HEK293 (cell line): Measurements from ENCODE around the gene SULT1C4.

ENCODE experiments used
- CTCF ChIA-PET: fragments of 350-600 bp; formaldehyde crosslinking; extraction: SDS; loops from one replicate; lab custom pipeline; 2021; ENCODE audit warnings: antibody characterized with exemption; lab: Yijun Ruan, JAX
- POLR2A ChIA-PET: fragments of 300-600 bp; formaldehyde crosslinking; extraction: SDS; loops from one replicate; lab custom pipeline; 2020; ENCODE audit warnings: antibody characterized with exemption, inconsistent platforms; lab: Yijun Ruan, JAX
- H3K27ac ChIP-seq: fragments of 200-500 bp; sonication (Bioruptor generic); 2 replicates; pipeline ENCODE4 v1.5.1; 2014; ENCODE audit warnings: low read depth, low read length, control low read depth, inconsistent platforms; ENCODE audit errors: extremely low read depth
- H3K36me3 ChIP-seq, 2 experiments: fragments of 200-500 bp in 1 of 2; sonication (Bioruptor generic) in 1 of 2; 1 replicate in 1 of 2; 2 replicates in 1 of 2; pipeline ENCODE4 v1.5.1; 2014 to 2017; ENCODE audit warnings: inconsistent platforms in 2 of 2, low read length in 2 of 2; ENCODE audit not compliant: control insufficient read depth in 2 of 2, insufficient read depth in 1 of 2
- H3K4me1 ChIP-seq: fragments of 200-500 bp; sonication (Bioruptor generic); 2 replicates; pipeline ENCODE4 v1.5.1; 2014; ENCODE audit warnings: mild to moderate bottlenecking, low read length, inconsistent platforms; ENCODE audit not compliant: control insufficient read depth, insufficient read depth
- H3K4me3 ChIP-seq: 2 replicates; pipeline ENCODE4 v1.5.1; 2011; ENCODE audit warnings: low read depth, mild to moderate bottlenecking, control low read depth, low read length, moderate library complexity
- H3K9me3 ChIP-seq: fragments of 200-500 bp; sonication (Bioruptor generic); 2 replicates; pipeline ENCODE4 v1.5.1; 2014; ENCODE audit warnings: low read depth, low read length, inconsistent platforms; ENCODE audit not compliant: control insufficient read depth, insufficient read depth
- KLF7 ChIP-seq: fragments of 450-650 bp; formaldehyde crosslinking; IDR thresholded peaks from 2 replicates; pipeline ENCODE4 v1.5.1; 2016; ENCODE audit warnings: missing biosample characterization, missing genetic modification characterization, borderline replicate concordance
- ZFP69B ChIP-seq: fragments of 450-650 bp; formaldehyde crosslinking; IDR thresholded peaks from 2 replicates; pipeline ENCODE4 v1.5.1; 2016; ENCODE audit warnings: missing biosample characterization, missing genetic modification characterization
- ZNF133 ChIP-seq: fragments of 450-650 bp; formaldehyde crosslinking; IDR thresholded peaks from 2 replicates; pipeline ENCODE4 v1.5.1; 2016; ENCODE audit warnings: missing biosample characterization, missing genetic modification characterization
- ZNF146 ChIP-seq: fragments of 450-650 bp; formaldehyde crosslinking; IDR thresholded peaks from 2 replicates; pipeline ENCODE4 v1.5.1; 2016; ENCODE audit warnings: missing biosample characterization, missing genetic modification characterization
- ZNF354C ChIP-seq: fragments of 450-650 bp; formaldehyde crosslinking; IDR thresholded peaks from 2 replicates; pipeline ENCODE4 v1.5.1; 2016; ENCODE audit warnings: missing biosample characterization, missing genetic modification characterization, low read depth, borderline replicate concordance
- ZNF391 ChIP-seq: fragments of 450-650 bp; formaldehyde crosslinking; IDR thresholded peaks from 2 replicates; pipeline ENCODE4 v1.5.1; 2016; ENCODE audit warnings: low read depth, missing biosample characterization, missing genetic modification characterization, borderline replicate concordance
- ZNF433 ChIP-seq: fragments of 450-650 bp; formaldehyde crosslinking; IDR thresholded peaks from 2 replicates; pipeline ENCODE4 v1.5.1; 2016; ENCODE audit warnings: missing biosample characterization, missing genetic modification characterization, low read depth
- ZNF610 ChIP-seq: fragments of 450-650 bp; formaldehyde crosslinking; IDR thresholded peaks from 2 replicates; pipeline ENCODE4 v1.5.1; 2016; ENCODE audit warnings: missing biosample characterization, missing genetic modification characterization, borderline replicate concordance
- ZNF707 ChIP-seq: fragments of 450-650 bp; formaldehyde crosslinking; IDR thresholded peaks from 2 replicates; pipeline ENCODE4 v1.5.1; 2016; ENCODE audit warnings: missing biosample characterization, missing genetic modification characterization
- TF ChIP-seq, protein P1 (sequence below): fragments of 450-650 bp; formaldehyde crosslinking; IDR thresholded peaks from 2 replicates; pipeline ENCODE4 v1.5.1; 2016; ENCODE audit warnings: missing biosample characterization, missing genetic modification characterization
- TF ChIP-seq, protein P2 (sequence below): fragments of 450-650 bp; formaldehyde crosslinking; IDR thresholded peaks from 2 replicates; pipeline ENCODE4 v1.5.1; 2016; ENCODE audit warnings: missing biosample characterization, missing genetic modification characterization, low read depth
- TF ChIP-seq, protein P3 (sequence below): fragments of 450-650 bp; formaldehyde crosslinking; IDR thresholded peaks from 2 replicates; pipeline ENCODE4 v1.5.1; 2016; ENCODE audit warnings: missing biosample characterization, missing genetic modification characterization, borderline replicate concordance
- TF ChIP-seq, protein P4 (sequence below): fragments of 450-650 bp; formaldehyde crosslinking; IDR thresholded peaks from 2 replicates; pipeline ENCODE4 v1.5.1; 2016; ENCODE audit warnings: missing biosample characterization, missing genetic modification characterization
- TF ChIP-seq, protein P5 (sequence below): fragments of 450-650 bp; formaldehyde crosslinking; IDR thresholded peaks from 2 replicates; pipeline ENCODE4 v1.5.1; 2016; ENCODE audit warnings: missing biosample characterization, missing genetic modification characterization, low read depth
- TF ChIP-seq, protein P6 (sequence below): fragments of 450-650 bp; formaldehyde crosslinking; IDR thresholded peaks from 2 replicates; pipeline ENCODE4 v1.5.1; 2017; ENCODE audit warnings: missing biosample characterization, missing genetic modification characterization
- TF ChIP-seq, protein P7 (sequence below): fragments of 450-650 bp; formaldehyde crosslinking; IDR thresholded peaks from 2 replicates; pipeline ENCODE4 v1.5.1; 2016; ENCODE audit warnings: missing biosample characterization, missing genetic modification characterization

The SULT1C4 gene

DNA sequence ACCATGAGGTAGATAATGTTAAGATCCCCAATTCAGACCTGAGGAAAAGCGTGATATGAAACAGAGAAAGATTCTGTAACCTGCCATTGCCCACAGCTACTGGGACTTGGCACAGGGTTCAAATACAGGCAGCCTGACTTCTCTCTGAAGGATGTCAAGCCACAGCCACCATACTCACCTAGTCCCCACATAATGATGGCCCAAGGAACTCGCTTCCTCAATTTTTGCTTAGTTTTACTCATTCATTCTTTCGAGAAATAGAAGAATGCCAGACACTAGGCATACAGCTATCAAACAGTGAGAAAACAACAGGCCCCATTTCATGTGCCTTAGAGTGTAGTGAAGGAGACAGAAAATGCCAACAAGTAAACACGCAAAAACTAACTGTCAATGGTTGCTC is 980 bp upstream of the SULT1C4 start:
- ChIA-PET CTCF (no interaction called here), POLR2A (no interaction called here)
- Histone ChIP-seq H3K27ac (no peak overlapping the region), H3K4me3 (no peak overlapping the region), H3K36me3 (peaks cover 0 to 13% of the 10 kb centered on the region in 2 experiments; a peak in 1 of 3 replicates), H3K4me1 (peaks cover 3% of the 10 kb centered on the region; the same call in 1 of the 2 replicates), H3K9me3 (no peaks in the 10 kb centered on the region)
- TF ChIP-seq ZNF433 = no peak
- TF ChIP-seq, protein P1, sequence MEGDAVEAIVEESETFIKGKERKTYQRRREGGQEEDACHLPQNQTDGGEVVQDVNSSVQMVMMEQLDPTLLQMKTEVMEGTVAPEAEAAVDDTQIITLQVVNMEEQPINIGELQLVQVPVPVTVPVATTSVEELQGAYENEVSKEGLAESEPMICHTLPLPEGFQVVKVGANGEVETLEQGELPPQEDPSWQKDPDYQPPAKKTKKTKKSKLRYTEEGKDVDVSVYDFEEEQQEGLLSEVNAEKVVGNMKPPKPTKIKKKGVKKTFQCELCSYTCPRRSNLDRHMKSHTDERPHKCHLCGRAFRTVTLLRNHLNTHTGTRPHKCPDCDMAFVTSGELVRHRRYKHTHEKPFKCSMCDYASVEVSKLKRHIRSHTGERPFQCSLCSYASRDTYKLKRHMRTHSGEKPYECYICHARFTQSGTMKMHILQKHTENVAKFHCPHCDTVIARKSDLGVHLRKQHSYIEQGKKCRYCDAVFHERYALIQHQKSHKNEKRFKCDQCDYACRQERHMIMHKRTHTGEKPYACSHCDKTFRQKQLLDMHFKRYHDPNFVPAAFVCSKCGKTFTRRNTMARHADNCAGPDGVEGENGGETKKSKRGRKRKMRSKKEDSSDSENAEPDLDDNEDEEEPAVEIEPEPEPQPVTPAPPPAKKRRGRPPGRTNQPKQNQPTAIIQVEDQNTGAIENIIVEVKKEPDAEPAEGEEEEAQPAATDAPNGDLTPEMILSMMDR (tag by site-specific recombination) = no peak
- TF ChIP-seq, protein P2, sequence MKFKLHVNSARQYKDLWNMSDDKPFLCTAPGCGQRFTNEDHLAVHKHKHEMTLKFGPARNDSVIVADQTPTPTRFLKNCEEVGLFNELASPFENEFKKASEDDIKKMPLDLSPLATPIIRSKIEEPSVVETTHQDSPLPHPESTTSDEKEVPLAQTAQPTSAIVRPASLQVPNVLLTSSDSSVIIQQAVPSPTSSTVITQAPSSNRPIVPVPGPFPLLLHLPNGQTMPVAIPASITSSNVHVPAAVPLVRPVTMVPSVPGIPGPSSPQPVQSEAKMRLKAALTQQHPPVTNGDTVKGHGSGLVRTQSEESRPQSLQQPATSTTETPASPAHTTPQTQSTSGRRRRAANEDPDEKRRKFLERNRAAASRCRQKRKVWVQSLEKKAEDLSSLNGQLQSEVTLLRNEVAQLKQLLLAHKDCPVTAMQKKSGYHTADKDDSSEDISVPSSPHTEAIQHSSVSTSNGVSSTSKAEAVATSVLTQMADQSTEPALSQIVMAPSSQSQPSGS (tag by site-specific recombination) = no peak

DNA sequence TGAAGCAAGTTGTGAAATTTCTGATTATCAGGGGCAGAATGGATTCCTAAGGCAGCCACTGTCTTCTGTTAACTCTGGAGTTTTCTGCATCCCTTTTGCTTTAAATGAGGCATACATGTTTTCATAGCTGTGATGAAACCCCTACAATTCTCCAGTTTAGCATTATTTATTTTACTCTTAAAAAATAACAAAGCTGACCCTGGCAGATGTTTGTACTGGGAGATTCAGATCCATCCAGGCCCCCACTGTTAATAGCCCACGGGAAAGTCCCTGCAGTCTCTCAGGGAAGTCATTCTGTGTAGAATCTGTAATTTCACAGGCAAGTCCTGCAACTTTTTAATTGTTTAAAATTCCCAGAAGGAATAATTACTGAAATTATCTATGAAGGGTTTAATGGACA is 353 bp upstream of the SULT1C4 start:
- CTCF ChIA-PET = no interaction called here
- Histone ChIP-seq H3K4me1 (peaks cover 3% of the 10 kb centered on the region; the same call in 1 of the 2 replicates), H3K36me3 (peaks cover 0 to 18% of the 10 kb centered on the region in 2 experiments; a peak in 1 of 3 replicates)
- TF ChIP-seq, protein P3, sequence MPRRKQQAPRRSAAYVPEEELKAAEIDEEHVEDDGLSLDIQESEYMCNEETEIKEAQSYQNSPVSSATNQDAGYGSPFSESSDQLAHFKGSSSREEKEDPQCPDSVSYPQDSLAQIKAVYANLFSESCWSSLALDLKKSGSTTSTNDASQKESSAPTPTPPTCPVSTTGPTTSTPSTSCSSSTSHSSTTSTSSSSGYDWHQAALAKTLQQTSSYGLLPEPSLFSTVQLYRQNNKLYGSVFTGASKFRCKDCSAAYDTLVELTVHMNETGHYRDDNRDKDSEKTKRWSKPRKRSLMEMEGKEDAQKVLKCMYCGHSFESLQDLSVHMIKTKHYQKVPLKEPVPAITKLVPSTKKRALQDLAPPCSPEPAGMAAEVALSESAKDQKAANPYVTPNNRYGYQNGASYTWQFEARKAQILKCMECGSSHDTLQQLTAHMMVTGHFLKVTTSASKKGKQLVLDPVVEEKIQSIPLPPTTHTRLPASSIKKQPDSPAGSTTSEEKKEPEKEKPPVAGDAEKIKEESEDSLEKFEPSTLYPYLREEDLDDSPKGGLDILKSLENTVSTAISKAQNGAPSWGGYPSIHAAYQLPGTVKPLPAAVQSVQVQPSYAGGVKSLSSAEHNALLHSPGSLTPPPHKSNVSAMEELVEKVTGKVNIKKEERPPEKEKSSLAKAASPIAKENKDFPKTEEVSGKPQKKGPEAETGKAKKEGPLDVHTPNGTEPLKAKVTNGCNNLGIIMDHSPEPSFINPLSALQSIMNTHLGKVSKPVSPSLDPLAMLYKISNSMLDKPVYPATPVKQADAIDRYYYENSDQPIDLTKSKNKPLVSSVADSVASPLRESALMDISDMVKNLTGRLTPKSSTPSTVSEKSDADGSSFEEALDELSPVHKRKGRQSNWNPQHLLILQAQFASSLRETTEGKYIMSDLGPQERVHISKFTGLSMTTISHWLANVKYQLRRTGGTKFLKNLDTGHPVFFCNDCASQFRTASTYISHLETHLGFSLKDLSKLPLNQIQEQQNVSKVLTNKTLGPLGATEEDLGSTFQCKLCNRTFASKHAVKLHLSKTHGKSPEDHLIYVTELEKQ = no peak
- TF ChIP-seq, protein P4, sequence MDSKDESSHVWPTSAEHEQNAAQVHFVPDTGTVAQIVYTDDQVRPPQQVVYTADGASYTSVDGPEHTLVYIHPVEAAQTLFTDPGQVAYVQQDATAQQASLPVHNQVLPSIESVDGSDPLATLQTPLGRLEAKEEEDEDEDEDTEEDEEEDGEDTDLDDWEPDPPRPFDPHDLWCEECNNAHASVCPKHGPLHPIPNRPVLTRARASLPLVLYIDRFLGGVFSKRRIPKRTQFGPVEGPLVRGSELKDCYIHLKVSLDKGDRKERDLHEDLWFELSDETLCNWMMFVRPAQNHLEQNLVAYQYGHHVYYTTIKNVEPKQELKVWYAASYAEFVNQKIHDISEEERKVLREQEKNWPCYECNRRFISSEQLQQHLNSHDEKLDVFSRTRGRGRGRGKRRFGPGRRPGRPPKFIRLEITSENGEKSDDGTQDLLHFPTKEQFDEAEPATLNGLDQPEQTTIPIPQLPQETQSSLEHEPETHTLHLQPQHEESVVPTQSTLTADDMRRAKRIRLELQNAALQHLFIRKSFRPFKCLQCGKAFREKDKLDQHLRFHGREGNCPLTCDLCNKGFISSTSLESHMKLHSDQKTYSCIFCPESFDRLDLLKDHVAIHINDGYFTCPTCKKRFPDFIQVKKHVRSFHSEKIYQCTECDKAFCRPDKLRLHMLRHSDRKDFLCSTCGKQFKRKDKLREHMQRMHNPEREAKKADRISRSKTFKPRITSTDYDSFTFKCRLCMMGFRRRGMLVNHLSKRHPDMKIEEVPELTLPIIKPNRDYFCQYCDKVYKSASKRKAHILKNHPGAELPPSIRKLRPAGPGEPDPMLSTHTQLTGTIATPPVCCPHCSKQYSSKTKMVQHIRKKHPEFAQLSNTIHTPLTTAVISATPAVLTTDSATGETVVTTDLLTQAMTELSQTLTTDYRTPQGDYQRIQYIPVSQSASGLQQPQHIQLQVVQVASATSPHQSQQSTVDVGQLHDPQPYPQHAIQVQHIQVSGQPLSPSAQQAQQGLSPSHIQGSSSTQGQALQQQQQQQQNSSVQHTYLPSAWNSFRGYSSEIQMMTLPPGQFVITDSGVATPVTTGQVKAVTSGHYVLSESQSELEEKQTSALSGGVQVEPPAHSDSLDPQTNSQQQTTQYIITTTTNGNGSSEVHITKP = no peak
- no peak for TF ChIP-seq ZFP69B
- TF ChIP-seq, protein P5, sequence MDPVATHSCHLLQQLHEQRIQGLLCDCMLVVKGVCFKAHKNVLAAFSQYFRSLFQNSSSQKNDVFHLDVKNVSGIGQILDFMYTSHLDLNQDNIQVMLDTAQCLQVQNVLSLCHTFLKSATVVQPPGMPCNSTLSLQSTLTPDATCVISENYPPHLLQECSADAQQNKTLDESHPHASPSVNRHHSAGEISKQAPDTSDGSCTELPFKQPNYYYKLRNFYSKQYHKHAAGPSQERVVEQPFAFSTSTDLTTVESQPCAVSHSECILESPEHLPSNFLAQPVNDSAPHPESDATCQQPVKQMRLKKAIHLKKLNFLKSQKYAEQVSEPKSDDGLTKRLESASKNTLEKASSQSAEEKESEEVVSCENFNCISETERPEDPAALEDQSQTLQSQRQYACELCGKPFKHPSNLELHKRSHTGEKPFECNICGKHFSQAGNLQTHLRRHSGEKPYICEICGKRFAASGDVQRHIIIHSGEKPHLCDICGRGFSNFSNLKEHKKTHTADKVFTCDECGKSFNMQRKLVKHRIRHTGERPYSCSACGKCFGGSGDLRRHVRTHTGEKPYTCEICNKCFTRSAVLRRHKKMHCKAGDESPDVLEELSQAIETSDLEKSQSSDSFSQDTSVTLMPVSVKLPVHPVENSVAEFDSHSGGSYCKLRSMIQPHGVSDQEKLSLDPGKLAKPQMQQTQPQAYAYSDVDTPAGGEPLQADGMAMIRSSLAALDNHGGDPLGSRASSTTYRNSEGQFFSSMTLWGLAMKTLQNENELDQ (tag by site-specific recombination) = no peak
- no peak for TF ChIP-seq ZNF133
- no peak for TF ChIP-seq ZNF391 (tag by site-specific recombination)
- TF ChIP-seq ZNF146 (tag by site-specific recombination) = no peak
- no peak for TF ChIP-seq KLF7 (tag by site-specific recombination)
- TF ChIP-seq, protein P6, sequence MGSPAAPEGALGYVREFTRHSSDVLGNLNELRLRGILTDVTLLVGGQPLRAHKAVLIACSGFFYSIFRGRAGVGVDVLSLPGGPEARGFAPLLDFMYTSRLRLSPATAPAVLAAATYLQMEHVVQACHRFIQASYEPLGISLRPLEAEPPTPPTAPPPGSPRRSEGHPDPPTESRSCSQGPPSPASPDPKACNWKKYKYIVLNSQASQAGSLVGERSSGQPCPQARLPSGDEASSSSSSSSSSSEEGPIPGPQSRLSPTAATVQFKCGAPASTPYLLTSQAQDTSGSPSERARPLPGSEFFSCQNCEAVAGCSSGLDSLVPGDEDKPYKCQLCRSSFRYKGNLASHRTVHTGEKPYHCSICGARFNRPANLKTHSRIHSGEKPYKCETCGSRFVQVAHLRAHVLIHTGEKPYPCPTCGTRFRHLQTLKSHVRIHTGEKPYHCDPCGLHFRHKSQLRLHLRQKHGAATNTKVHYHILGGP = no peak
- no peak for TF ChIP-seq ZNF707 (tag by site-specific recombination)
- TF ChIP-seq ZNF354C = no peak
- TF ChIP-seq, protein P7, sequence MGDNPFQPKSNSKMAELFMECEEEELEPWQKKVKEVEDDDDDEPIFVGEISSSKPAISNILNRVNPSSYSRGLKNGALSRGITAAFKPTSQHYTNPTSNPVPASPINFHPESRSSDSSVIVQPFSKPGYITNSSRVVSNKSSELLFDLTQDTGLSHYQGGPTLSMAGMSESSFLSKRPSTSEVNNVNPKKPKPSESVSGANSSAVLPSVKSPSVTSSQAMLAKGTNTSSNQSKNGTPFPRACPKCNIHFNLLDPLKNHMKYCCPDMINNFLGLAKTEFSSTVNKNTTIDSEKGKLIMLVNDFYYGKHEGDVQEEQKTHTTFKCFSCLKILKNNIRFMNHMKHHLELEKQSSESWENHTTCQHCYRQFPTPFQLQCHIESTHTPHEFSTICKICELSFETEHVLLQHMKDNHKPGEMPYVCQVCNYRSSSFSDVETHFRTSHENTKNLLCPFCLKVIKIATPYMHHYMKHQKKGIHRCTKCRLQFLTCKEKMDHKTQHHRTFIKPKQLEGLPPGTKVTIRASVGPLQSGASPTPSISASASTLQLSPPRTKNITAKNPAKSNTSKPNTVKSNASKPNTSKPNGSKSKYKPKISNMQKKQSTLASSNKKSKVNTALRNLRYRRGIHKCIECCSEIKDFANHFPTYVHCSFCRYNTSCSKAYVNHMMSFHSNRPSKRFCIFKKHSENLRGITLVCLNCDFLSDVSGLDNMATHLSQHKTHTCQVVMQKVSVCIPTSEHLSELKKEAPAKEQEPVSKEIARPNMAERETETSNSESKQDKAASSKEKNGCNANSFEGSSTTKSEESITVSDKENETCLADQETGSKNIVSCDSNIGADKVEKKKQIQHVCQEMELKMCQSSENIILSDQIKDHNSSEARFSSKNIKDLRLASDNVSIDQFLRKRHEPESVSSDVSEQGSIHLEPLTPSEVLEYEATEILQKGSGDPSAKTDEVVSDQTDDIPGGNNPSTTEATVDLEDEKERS (tag by site-specific recombination) = no peak
- TF ChIP-seq ZNF610 (tag by site-specific recombination) = no peak

More for the DNA sequence above, 353 bp upstream of the SULT1C4 start:
- Histone ChIP-seq H3K4me3 (no peak overlapping the region), H3K9me3 (no peaks in the 10 kb centered on the region), H3K27ac (no peak overlapping the region)
- POLR2A ChIA-PET = no interaction called here
